ENCODE data around the gene NINJ1.

- no peak for TF ChIP-seq EZH2phosphoT487 (IDR thresholded peaks at IDR 0.05; ENCODE audit: borderline replicate concordance, low read length)
- TF ChIP-seq CTCF (conservative IDR thresholded peaks at IDR 0.05; ENCODE audit: low read depth, low read length), result no peak
- no peak for TF ChIP-seq EZH2 (IDR thresholded peaks at IDR 0.05; ENCODE audit: low read length, unreplicated experiment)
These were observed 14.7 kb upstream of the NINJ1 start for GRCh38 chr9:93148721-93149120.
